Measurements from ENCODE around the gene SLC44A5.

SLC44A5 gene

DNA sequence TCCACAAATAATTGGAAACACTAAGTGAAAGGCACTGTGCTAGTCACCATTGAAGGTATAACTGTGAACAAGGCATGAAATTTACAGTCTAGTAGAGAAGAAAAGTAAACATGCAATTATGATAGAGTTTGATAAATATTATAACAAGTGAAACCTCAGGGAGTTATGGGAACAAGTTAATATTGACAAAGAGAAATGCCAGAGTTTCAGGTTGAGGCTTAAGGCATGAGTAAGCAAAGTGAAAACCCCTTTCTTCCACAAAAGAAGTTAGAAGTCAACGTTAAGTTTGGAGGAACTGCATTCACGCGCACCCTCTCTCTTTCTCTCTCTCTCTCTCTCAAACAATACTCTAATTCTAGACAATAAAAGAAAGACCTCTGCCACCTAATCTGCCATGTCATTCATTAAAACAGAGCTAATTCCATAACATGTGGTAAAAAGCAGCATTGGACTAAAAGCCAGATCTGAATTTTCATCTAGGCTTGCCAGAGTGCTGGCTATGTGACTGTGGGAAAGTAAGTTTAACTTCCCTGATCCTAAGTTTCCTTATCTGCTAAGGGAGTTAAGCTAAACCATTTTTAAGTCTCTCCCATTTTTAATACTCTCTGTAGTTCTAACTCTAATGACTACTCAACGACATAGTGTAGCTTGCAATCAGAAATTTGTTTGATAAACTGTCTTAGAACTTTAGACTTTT is 22.0 kb downstream of the SLC44A5 start:
- DNase-seq (ENCODE audit: low read depth), result no peak

GRCh38 chr1:75587692-75588091 is 23.2 kb downstream of the SLC44A5 start:
- DNase-seq (ENCODE audit: low read depth), result no peak

DNA sequence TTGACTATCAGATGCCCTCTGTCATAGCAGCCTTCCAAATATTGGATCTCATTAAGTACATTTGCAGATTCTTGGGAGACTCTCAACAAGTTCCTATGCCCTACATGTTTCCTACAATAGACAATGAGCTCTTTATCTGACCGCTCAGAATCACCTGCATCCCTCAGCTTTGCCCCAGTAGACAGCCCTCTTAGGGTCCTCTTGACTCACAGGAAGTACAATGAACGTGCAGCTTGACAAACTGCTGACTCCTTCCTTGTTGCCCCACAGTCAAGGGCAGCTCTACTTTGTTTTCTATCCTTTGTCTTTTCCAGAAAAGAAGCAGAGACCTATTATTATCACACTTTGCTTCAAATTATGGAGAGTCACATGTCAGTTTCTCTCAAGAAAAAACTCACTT is 27.6 kb downstream of the SLC44A5 start:
- no peak for DNase-seq (ENCODE audit: low read depth)

- DNase-seq (ENCODE audit: low read depth), result no peak
Observed at GRCh38 chr1:75582725-75583261, 28.1 kb downstream of the SLC44A5 start.

DNA sequence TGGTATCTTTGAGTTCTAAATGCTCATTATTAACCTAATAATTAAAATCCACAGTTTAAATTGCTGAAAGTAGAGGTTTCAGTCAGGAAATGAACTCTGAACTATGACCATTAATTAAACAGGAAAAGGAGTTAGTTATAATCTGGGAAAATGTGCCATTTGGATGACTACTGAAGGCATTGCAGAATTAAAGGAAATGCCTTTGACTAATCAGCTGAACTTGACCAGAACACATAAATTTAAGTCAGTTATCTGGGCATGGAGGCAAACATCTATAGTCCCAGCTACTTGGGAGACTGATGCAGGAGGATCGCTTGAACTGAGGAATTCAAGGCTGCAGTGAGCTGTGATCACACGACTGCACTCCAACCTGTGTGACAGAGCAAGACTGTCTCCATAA is 31.9 kb downstream of the SLC44A5 start:
- no peak for DNase-seq (ENCODE audit: low read depth)

DNA sequence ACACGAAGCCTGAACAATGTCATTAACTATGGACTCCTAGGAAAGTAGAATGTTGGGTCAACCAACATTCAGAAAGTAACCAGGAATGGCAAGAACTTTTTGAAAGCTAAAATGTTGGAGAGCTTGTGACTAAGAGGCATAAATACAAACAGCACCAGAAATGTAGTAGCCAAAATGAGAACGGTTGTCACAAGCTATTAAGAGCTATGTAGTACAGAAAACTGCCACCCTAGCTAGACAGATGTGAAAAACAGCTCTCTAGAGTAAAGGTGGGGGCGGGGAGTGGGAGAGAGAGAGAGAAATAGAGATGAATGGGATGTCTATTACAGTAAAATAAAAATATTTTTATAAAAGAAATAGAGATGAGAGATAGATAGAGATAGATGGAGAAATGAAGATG is 35.1 kb downstream of the SLC44A5 start:
- DNase-seq (ENCODE audit: low read depth), result no peak

GRCh38 chr1:75567191-75567590 is 43.7 kb downstream of the SLC44A5 start:
- no peak for DNase-seq (ENCODE audit: low read depth)

- no peak for DNase-seq (ENCODE audit: low read depth)
Observed at GRCh38 chr1:75559800-75560199, 51.1 kb downstream of the SLC44A5 start.

GRCh38 chr1:75559136-75559535 is 51.8 kb downstream of the SLC44A5 start:
- DNase-seq (ENCODE audit: low read depth), result no peak

DNA sequence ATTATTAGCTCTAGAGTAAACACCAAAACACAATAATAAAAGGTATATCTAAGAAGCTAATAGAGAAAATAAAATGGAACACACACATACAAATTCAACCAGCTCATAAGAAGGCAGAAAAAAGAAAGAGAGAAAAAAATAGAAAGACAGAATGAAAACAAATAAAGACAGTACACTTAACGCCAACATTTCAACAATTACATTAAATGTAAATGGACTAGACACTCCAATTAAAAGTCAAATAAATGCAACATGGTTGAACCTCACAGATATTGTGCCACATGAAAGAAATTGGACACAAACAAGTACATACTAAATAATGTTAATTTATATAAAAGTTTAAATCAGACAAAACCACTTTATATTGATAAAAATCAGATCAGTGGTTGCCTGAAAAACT is 56.0 kb downstream of the SLC44A5 start:
- no peak for DNase-seq (ENCODE audit: low read depth)

DNA sequence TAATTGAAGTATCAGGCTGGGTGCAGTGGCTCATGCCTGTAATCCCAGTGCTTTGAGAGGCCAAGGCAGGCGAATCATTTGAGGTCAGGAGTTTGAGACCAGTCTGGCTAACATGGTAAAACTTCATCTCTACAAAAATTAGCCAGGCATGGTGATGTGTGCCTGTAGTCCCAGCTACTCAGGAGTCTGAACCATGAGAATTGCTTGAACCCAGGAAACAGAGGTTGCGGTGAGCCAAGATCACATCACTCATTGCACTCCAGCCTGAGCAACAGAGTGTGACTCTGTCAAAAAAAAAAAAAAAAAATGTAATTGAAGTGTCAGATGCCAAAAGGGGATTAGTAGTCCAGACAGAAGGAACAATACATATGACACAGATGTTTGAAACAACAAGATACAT is 56.7 kb downstream of the SLC44A5 start:
- no peak for DNase-seq (ENCODE audit: low read depth)

- DNase-seq (ENCODE audit: low read depth), result no peak
Observed at GRCh38 chr1:75550559-75550958, 60.4 kb downstream of the SLC44A5 start.

DNA sequence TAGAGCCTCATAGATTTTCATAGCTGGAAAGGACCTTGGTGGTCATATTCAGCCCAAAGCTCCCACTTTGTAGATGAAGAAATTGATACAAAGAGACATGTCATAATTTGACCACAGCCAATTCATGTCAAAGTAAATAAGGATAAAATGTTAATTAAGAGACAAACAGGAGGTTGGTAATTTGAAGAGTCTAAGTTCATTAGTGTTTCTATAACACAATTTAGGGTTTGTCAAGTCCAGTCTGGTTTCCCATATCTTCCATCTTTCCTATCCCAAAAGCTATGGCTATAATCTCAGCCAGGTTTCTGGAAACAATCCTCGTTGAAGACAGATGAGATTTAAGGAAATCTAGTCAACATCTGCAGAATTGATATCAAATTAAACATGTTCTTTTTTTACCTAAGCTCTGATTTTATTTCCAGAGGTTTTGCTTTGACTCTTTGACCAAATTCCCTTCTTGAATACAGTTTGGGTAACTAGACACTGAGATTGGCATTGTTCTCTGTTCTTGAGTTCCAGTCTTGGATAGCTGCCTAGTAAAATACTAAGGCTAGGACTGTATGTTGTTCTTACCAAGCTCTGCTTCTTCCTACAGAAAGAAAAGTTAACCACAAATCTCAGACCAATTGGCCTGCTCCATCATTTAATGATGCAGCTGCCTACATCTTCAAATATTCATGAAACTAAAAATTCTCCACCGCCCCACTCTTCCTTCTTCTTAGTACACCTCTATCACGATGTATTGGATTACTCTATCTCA is 62.0 kb downstream of the SLC44A5 start:
- DNase-seq (ENCODE audit: low read depth), result no peak

DNA sequence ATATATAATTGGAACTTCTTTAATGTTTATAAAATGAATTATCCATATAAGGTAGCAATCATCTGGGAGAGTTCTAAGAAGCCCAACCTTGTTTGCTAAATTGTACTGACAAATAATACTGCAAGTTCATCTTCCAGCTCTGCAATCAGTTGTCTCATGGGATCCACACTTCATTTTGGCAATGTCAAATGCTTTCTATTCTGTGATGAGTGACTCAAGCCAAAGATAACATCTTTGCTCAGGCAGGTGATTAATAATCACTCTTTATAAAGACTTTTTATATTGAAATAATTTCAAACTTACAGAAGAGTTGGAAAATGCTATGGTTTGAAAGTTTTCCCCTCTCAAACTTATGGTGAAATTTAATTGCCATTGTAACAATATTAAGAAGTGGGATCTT is 67.2 kb downstream of the SLC44A5 start:
- DNase-seq (ENCODE audit: low read depth), result no peak

DNA sequence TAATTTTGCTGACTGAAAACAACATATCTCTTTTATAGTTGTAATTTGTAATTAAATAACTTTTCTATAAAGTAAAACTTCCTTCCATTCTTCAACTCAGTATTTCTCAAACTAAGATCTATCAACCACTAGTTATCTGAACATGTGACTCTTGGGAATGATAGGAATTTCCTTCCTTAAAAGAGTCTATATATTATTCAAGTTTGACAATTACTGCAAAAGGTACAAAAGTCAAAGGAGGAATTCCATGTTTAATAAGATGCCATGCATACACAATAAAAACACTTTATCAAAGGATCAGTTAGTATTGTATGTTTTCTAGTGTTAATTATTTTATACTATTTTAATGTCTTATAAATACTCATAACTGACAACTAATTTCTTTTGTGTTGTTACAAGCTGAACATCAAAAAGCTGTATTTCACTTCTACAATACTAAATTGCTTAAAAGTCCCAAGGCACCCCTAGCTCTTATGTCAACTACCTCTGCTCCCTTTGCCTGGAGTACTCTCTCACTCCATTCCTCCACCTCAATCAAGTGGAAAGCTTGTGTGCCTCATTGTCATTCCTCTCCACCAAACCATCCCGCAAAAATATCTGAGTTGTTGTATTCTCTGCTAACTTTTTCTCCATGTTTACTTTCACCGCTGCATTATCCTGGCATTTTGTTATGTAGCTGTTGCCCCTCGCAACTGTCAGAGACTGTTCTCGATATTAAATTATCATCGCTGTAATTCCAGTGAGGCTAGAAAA is 67.9 kb downstream of the SLC44A5 start:
- no peak for DNase-seq (ENCODE audit: low read depth)

DNA sequence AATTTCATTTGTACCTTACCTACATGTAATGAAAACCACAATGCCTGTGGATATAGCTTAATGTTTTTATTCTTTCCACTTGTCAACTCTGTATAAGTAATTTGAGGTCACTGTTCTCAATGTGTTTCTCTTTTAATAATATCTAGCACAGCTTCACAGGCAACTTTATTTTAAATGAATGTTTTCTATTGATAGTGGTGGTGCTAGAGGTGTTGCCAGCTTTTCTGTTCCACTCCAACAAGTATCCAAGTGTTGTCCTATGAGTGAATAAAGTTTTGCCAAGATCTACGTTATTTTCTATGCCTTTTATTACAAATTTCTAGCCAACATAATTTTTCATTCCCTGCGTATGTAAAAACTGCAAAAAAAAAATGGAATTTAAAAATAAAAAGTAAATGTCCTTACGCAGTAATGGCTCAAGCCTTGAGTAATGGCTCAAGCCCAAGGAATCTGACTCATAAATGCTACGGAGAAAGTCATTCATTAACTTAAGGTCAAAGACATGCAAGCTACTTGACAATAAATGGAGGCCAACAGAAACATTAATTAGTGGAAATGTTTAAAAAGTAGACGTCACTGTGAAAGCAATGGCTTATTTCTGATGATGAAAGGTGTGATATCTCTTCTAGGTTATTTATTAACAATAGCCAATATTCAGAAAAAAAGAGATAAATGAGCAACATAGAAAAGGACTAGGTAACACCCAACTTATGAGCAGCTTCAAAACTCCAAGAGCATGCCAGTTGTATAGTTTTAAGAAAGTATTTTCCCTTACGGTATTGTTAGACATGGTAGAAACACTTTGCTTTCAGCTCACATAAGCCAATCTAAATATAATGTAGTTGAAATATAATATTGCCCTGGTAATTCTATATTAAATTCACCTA is 71.4 kb downstream of the SLC44A5 start:
- no peak for DNase-seq (ENCODE audit: low read depth)

GRCh38 chr1:75533085-75533484 is 77.8 kb downstream of the SLC44A5 start:
- DNase-seq (ENCODE audit: low read depth), result no peak

- no peak for DNase-seq (ENCODE audit: low read depth)
Observed at GRCh38 chr1:75531570-75531969, 79.3 kb downstream of the SLC44A5 start.

DNA sequence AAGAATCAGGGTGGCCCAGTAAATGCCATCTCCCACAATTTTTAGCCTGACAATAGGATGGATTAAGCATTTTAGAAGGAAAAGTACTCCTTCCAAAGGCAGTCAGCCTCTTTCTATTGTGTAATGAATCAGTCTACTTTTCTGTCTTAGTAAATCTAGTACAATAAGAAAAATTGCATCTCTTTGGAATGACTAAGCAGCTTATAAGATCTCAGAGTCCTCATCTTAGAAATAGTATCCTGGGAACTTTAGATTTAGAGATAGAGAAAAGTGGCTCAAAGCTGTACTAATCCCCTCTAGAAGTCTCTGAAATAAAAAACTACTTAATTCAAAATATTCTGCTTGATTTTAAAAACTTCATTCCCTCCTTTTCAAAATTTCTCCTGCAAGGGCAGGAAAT is 81.4 kb downstream of the SLC44A5 start:
- no peak for DNase-seq (ENCODE audit: low read depth)

DNA sequence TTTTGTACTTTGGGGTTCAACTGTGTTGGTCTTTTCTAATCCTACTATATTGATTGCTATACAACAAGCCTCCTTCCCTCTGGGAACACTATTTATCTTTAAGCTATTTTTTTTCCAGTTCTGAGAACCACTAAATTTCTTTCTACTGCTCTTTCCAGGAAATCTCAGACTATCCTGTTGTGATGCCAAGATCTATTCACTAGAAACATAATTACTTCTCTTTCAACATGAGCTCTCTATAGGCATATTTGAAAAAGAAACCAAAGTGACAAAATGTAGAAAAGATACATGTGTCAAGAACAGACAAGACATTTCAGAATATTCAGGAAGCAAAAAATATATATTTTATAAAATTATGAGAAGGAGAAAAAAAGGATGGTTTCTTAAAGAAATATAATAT is 82.9 kb downstream of the SLC44A5 start:
- no peak for DNase-seq (ENCODE audit: low read depth)

- DNase-seq (ENCODE audit: low read depth), result no peak
Observed at GRCh38 chr1:75522389-75522788, 88.5 kb downstream of the SLC44A5 start.

DNA sequence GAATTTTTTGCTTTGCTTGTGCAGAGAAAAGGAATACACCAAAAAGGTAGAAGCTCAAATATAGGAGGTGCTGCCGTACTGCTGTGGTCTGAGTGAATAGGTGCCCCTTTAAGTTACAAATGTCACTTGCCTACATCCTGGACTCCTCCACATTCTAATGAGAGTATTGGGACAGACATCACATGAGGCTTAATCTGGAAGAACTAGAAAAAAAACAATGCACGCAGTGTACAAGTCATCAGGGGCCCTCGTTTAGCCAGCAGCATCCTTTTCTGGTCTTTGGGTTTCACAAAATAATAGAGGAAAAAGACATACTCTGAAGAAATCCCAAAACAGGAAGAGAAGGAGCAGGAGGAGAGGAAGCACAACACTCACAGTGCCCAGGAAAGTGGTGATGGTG is 89.3 kb downstream of the SLC44A5 start:
- DNase-seq (ENCODE audit: low read depth), result no peak
